NB4 (cell line): ENCODE data around the gene C1orf174.

Source experiments
- DNase-seq: peaks from one replicate; pipeline ENCODE4 v3.0.0; 2010; ENCODE audit warnings: low read depth
- H3K4me3 ChIP-seq: one replicate; pipeline ENCODE4 v1.5.1; 2011; ENCODE audit warnings: mild to moderate bottlenecking, low read depth, low read length, moderate library complexity
- CTCF ChIP-seq: IDR thresholded peaks from one replicate; pipeline ENCODE4 v1.5.1; 2012; ENCODE audit warnings: low read depth, low read length
- MYC ChIP-seq: IDR thresholded peaks from 2 replicates; pipeline ENCODE4 v1.6.1; 2011; ENCODE audit warnings: low read depth, low read length
- POLR2A ChIP-seq: IDR thresholded peaks from 2 replicates; pipeline ENCODE4 v1.6.1; 2011; ENCODE audit warnings: mild to moderate bottlenecking; ENCODE audit not compliant: insufficient read length; ENCODE audit errors: extremely low read depth
- TF ChIP-seq, protein P1 (sequence below): IDR thresholded peaks from 2 replicates; pipeline ENCODE4 v1.6.1; 2011; ENCODE audit warnings: low read depth, low read length

C1orf174 gene

DNA sequence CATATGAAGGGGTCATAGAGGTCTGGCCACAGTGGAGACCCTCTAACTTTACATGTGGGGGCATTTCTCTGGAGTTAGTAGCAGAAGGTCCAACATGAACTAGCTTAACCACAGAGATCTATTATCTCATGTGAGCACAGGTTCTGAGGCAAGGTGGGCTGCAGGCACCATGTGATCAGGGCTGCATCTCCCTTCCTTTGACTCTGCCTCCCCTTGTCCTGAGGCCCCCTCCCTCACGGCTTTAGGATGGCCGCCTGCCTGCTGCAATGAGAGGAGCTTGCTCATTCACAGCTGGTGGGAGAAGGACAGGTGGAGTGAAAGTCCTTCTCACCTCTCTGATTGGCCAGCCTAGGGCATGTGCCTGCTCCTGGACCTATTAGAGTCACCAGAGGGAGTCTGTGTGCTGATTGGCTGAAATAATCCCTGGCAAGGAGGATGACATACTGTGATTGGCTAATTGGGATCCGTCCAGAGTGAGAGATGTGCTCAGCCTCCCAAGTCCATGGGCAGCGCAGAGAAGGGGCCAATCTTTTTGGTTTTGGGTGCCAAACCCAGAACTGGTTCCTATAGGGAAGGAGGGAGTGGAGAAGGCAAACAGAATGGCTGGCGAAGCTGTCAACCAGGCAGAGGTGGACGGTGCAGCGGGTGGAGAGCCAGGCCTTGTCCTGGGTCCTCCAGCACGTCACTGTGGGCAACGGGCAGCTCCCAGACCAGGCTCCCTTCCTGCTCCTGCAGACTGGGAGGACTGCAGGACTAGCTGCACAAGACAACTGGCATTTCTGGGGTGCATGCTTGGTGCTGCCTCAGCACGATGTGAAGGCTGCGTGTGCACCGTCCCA lies 39.4 kb upstream of the C1orf174 start:
- no peak for DNase-seq

GRCh38 chr1:3932156-3932919 lies 32.3 kb upstream of the C1orf174 start:
- no peak for TF ChIP-seq MYC
- TF ChIP-seq, protein P1, sequence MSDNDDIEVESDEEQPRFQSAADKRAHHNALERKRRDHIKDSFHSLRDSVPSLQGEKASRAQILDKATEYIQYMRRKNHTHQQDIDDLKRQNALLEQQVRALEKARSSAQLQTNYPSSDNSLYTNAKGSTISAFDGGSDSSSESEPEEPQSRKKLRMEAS, result no peak
- no peak for DNase-seq
- no peak overlapping the region for H3K4me3 ChIP-seq

More for the DNA sequence above, 39.4 kb upstream of the C1orf174 start:
- H3K4me3 ChIP-seq, result no peak overlapping the region
- TF ChIP-seq POLR2A (no peak), CTCF (no peak), MYC (no peak)
- TF ChIP-seq, protein P1, result no peak

DNA sequence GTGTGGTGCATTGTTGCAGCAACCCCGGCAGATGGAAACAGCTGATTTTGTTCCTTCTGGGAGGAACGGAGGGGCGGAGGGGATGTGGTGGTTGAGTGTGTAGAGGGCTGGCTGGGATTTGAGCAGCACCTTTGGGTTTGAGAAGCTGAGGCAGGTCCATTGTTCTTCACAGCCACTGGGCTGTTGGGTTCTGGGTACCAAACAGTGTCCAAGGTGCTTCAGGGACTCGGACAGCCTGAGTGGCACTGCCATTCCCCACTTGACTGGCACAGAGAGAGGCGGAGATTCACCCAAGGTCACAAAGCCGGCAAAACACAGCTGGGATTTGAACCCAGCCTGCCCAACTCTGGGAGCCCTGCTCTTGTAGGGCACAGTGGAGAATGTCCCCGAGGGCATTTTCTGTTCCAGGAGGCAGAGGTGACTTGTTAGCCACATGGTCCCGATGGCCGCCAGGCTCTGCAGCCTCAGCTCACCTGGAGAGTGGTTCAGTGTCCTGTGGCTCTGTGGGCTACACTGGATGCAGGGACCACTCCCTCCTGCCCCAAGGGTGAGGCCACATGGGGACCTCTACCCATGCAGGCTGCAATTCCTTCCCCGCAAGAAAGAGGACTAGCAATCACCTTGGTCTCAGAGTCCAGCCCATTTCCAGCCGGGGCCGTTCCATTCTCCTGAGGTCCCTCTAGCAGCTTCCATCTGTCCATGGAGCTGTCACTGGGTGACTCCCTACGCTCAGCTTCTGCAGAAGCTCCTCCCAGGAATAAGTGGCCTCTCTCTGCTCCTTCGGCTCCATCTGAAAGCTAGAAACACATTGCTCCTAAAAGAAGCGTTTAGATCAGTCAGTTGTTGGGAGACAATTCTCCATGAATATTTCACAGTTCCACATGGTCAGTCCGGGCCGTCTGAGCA lies 31.2 kb upstream of the C1orf174 start:
- H3K4me3 ChIP-seq, result no peak overlapping the region
- TF ChIP-seq POLR2A (no peak), CTCF (no peak), MYC (no peak)
- TF ChIP-seq, protein P1, result no peak
- no peak for DNase-seq

DNA sequence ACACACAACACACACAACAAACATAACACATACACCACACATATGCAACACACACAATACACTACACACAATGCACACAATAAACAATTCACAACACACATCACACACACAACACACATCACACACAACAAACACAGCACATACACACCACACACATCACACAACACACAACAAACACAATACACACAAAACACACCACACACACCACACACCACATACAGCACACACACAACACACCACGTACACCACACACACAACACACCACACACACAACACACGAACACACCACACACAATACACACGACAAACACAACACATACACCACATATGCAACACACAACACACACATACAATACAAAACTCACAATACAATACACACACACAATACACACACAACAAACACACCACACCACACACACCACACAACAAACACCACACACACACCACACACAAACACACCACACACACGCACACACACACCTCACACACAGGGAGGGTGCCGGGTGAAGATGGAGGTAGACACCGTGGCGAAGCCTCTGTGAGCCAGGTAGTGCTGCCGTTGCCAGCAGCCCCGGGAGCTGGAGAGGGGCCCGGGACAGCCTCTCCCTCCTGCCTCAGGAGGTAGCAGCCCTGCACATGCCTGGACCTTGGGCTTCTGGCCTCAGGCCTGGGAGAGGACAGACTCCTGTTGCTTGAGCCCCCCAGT lies 30.4 kb upstream of the C1orf174 start:
- no peak for DNase-seq
- TF ChIP-seq, protein P1, result no peak
- TF ChIP-seq MYC (no peak), CTCF (no peak), POLR2A (no peak)
- H3K4me3 ChIP-seq, result no peak overlapping the region

DNA sequence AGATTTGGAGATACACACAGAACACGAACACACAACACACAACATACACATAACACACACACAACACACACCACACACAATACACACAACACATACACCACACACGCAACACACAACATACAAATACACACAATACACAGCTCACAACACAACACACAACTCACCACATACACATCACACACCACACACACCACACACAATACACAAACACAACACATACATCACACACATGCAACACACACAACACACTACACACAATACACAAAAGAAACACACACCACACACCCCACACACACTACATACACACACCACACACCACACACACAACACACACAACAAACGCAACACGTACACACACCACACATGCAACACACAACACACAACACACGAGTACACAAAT lies 29.1 kb upstream of the C1orf174 start:
- no peak for DNase-seq

More for the DNA sequence above, 29.1 kb upstream of the C1orf174 start:
- no peak for TF ChIP-seq CTCF
- TF ChIP-seq, protein P1, result no peak
- TF ChIP-seq POLR2A, result no peak
- no peak for TF ChIP-seq MYC
- no peak overlapping the region for H3K4me3 ChIP-seq
